CD14-positive monocyte (primary cell): ENCODE results near the gene KRTAP12-4. TPM values are rescaled to one million over a fixed set of nuclear protein-coding genes. Genes with fewer than 3 reads are reported as not detected.
"Not testable (repeated sequence)": the region's sequence is repeated elsewhere in the genome, so short reads cannot be mapped to it uniquely, and the experiment has no call there.

Experiments
- DNase-seq, 3 donors: peaks; one replicate each; pipeline ENCODE4 v3.0.0-alpha.2; 2011 to 2022
- H2AFZ ChIP-seq: 2 replicates; pipeline ENCODE4 v1.6.0; 2012; ENCODE audit warnings: mild to moderate bottlenecking, low read depth, low read length, inconsistent platforms; ENCODE audit not compliant: insufficient read depth, poor library complexity, severe bottlenecking
- H3K27ac ChIP-seq, 2 donors: 1 replicate in 1 of 2; 2 replicates in 1 of 2; pipeline ENCODE4 v1.5.1; 2012 to 2013; ENCODE audit warnings: low read length in 2 of 2, control low read depth in 1 of 2, inconsistent platforms in 1 of 2, low read depth in 1 of 2, mild to moderate bottlenecking in 1 of 2
- H3K27me3 ChIP-seq, 2 donors: one replicate each; pipeline versions ENCODE4 v1.6.0 to v1.6.1; 2011 to 2013; ENCODE audit warnings: low read length in 2 of 2; ENCODE audit not compliant: control insufficient read depth in 2 of 2, insufficient read depth in 2 of 2
- H3K36me3 ChIP-seq, 2 donors: replicated peaks in 1 of 2; 1 replicate in 1 of 2; 2 replicates in 1 of 2; pipeline versions ENCODE4 v1.5.1 to v1.6.1; 2012 to 2013; ENCODE audit warnings: low read length in 2 of 2, control low read depth in 1 of 2, inconsistent platforms in 1 of 2, mild to moderate bottlenecking in 1 of 2; ENCODE audit not compliant: insufficient read depth in 2 of 2, control insufficient read depth in 1 of 2
- H3K4me1 ChIP-seq, 2 donors: 1 replicate in 1 of 2; 2 replicates in 1 of 2; pipeline versions ENCODE4 v1.5.1 to v1.6.1; 2012 to 2013; ENCODE audit warnings: low read length in 2 of 2, control low read depth in 1 of 2, inconsistent platforms in 1 of 2, mild to moderate bottlenecking in 1 of 2, moderate library complexity in 1 of 2; ENCODE audit not compliant: insufficient read depth in 2 of 2, control insufficient read depth in 1 of 2
- H3K4me2 ChIP-seq: replicated peaks from 2 replicates; pipeline ENCODE3; 2012; ENCODE audit warnings: low read length, moderate library complexity, mild to moderate bottlenecking; ENCODE audit not compliant: poor library complexity, severe bottlenecking; ENCODE audit errors: extremely low read depth
- H3K4me3 ChIP-seq, 3 experiments: fragments of 200-600 bp in 1 of 3; sonication (generic) in 1 of 3; replicated peaks in 1 of 3; 1 replicate in 2 of 3; 2 replicates in 1 of 3; pipeline ENCODE4 v1.5.1; 2011 to 2013; ENCODE audit warnings: low read length in 3 of 3, mild to moderate bottlenecking in 3 of 3, control low read depth in 2 of 3, low read depth in 2 of 3, inconsistent platforms in 1 of 3, moderate library complexity in 1 of 3
- H3K79me2 ChIP-seq: 2 replicates; pipeline ENCODE4 v1.6.0; 2012; ENCODE audit warnings: mild to moderate bottlenecking, control low read depth, inconsistent platforms, low read length, moderate library complexity; ENCODE audit not compliant: insufficient read depth
- H3K9ac ChIP-seq: 2 replicates; pipeline ENCODE4 v1.6.0; 2017; ENCODE audit warnings: low read length, mild to moderate bottlenecking; ENCODE audit not compliant: insufficient read depth, poor library complexity, severe bottlenecking
- H3K9me3 ChIP-seq, 2 donors: replicated peaks in 1 of 2; 1 replicate in 1 of 2; 2 replicates in 1 of 2; pipeline versions ENCODE4 v1.5.1 to v1.6.1; 2012 to 2013; ENCODE audit warnings: low read length in 2 of 2, control low read depth in 1 of 2; ENCODE audit not compliant: control insufficient read depth in 1 of 2, insufficient read depth in 1 of 2
- H4K20me1 ChIP-seq: 2 replicates; pipeline ENCODE4 v1.6.0; 2012; ENCODE audit warnings: mild to moderate bottlenecking, low read length, control low read depth, moderate library complexity; ENCODE audit not compliant: insufficient read depth
- H3K27ac Mint-ChIP-seq, 7 donors: one replicate each; pipeline ENCODE4 v1.8.0; 2020; ENCODE audit warnings: mild to moderate bottlenecking in 7 of 7, mixed read lengths in 7 of 7, moderate library complexity in 6 of 7, inconsistent platforms in 2 of 7
- H3K27me3 Mint-ChIP-seq, 3 donors: one replicate each; pipeline ENCODE4 v1.8.0; 2021 to 2022; ENCODE audit warnings: low read depth in 3 of 3, mild to moderate bottlenecking in 3 of 3, mixed read lengths in 3 of 3, moderate library complexity in 3 of 3, inconsistent platforms in 1 of 3
- H3K36me3 Mint-ChIP-seq, 2 donors: one replicate each; pipeline ENCODE4 v1.8.0; 2020; ENCODE audit warnings: mixed read lengths in 2 of 2, inconsistent platforms in 1 of 2, mild to moderate bottlenecking in 1 of 2
- H3K4me1 Mint-ChIP-seq: one replicate; pipeline ENCODE4 v1.8.0; 2020; ENCODE audit warnings: mild to moderate bottlenecking, mixed read lengths
- H3K4me3 Mint-ChIP-seq, 2 donors: one replicate each; pipeline ENCODE4 v1.8.0; 2020; ENCODE audit warnings: mild to moderate bottlenecking in 2 of 2, mixed read lengths in 2 of 2, moderate library complexity in 1 of 2
- H3K9me3 Mint-ChIP-seq, 7 donors: one replicate each; pipeline ENCODE4 v1.8.0; 2020 to 2022; ENCODE audit warnings: mixed read lengths in 7 of 7, mild to moderate bottlenecking in 6 of 7, moderate library complexity in 6 of 7, inconsistent platforms in 2 of 7
- CTCF ChIP-seq: fragments of 200-600 bp; IDR thresholded peaks from one replicate; pipeline ENCODE4 v1.8.0; 2022; ENCODE audit warnings: antibody characterized with exemption, mild to moderate bottlenecking
- WGBS: methylation state at CpG from one replicate; pipeline ENCODE4 v1.1.5; 2013; ENCODE audit warnings: missing lambda C conversion rate; ENCODE audit not compliant: insufficient coverage; 5-methylcytosine and 5-hydroxymethylcytosine counted together
- intact Hi-C, 2 donors: fragments of 100-400 bp; cut with micrococcal nuclease; formaldehyde crosslinking; loops; one replicate each; pipeline versions ENCODE4 v1.15.0 to v1.15.1; 2023
- polyA plus RNA-seq, 3 donors: library from polyadenylated mRNA; depleted of rRNA in 1 of 3; unstranded in 2 of 3; stranded (reverse) in 1 of 3; fragments of 300-500 nt in 2 of 3; fragments of >200 nt in 1 of 3; fragmentation: Illumina TruSeq in 2 of 3; gene quantifications; 1 replicate in 2 of 3; 2 replicates in 1 of 3; pipeline ENCODE4 v1.2.3, GENCODE V29; 2012 to 2021

The KRTAP12-4 gene
- polyA plus RNA-seq, 3 donors: not detected

- intact Hi-C loops: no loop called here
- peaks cover 54 to 86% (median 59%) of the 10 kb centered on the region in 3 donors for H3K27me3 Mint-ChIP-seq
These were observed 43.6 kb upstream of the KRTAP12-4 start for GRCh38 chr21:44697811-44698734.

GRCh38 chr21:44697172-44697810 lies 42.8 kb upstream of the KRTAP12-4 start, which contains the start of gene KRTAP10-12:
KRTAP10-12 (plus strand) TSS chr21:44697172; CDS start chr21:44697202, 30 bp downstream.
- peaks cover 0 to 42% of the 10 kb centered on the region in 2 donors for H3K27me3 ChIP-seq
- WGBS: 61% methylated on average over 9 of the region's 21 CpGs
- H3K36me3 ChIP-seq, H2AFZ ChIP-seq, intact Hi-C loops, H4K20me1 ChIP-seq, H3K79me2 ChIP-seq, H3K27ac ChIP-seq, H3K4me1 Mint-ChIP-seq, DNase-seq, H3K4me2 ChIP-seq, H3K4me3 ChIP-seq, H3K36me3 Mint-ChIP-seq, H3K9ac ChIP-seq, H3K4me1 ChIP-seq: not testable (repeated sequence)
- peaks cover 0 to 14% of the 10 kb centered on the region in 2 donors for H3K9me3 ChIP-seq
- peak within 1 kb of the TSS in 1 of 7 donors; percentile 2 for H3K27ac Mint-ChIP-seq
- H3K27me3 Mint-ChIP-seq: peaks cover 47 to 80% (median 52%) of the 10 kb centered on the region in 3 donors
- peak within 1 kb of the TSS in 1 of 2 donors; percentile 74 for H3K4me3 Mint-ChIP-seq
- peaks cover 6 to 17% (median 12%) of the 10 kb centered on the region in 7 donors for H3K9me3 Mint-ChIP-seq

More at GRCh38 chr21:44697811-44698734, 43.6 kb upstream of the KRTAP12-4 start:
- H3K9ac ChIP-seq: no peak overlapping the region
- no peak for TF ChIP-seq CTCF
- no peaks in the 10 kb centered on the region for H3K36me3 Mint-ChIP-seq
- WGBS: 38% methylated on average over 29 of the region's 35 CpGs
- H3K9me3 ChIP-seq: peaks cover 0 to 6% of the 10 kb centered on the region in 2 donors
- no peaks in the 10 kb centered on the region for H3K79me2 ChIP-seq
- peaks cover 0 to 44% of the 10 kb centered on the region in 2 donors for H3K27me3 ChIP-seq
- no peak overlapping the region for H3K27ac Mint-ChIP-seq
- peak overlapping the region in 1 of 2 donors; percentile 74 for H3K4me3 Mint-ChIP-seq
- H3K4me3 ChIP-seq: no peak overlapping the region
- DNase-seq: no peak
- H3K4me2 ChIP-seq: no peak overlapping the region
- peaks cover 3 to 9% (median 6%) of the 10 kb centered on the region in 7 donors for H3K9me3 Mint-ChIP-seq
- no peaks in the 10 kb centered on the region for H3K4me1 Mint-ChIP-seq
- no peaks in the 10 kb centered on the region for H3K36me3 ChIP-seq
- no peak overlapping the region for H3K27ac ChIP-seq
- no peak overlapping the region for H2AFZ ChIP-seq
- H4K20me1 ChIP-seq: no peaks in the 10 kb centered on the region
- H3K4me1 ChIP-seq: no peaks in the 10 kb centered on the region
